HL-60 (cell line): ENCODE measurements around the gene TSC1.

ENCODE experiments used
- CTCF ChIP-seq: IDR thresholded peaks from one replicate; pipeline ENCODE4 v1.5.1; 2011; ENCODE audit warnings: low read length, control low read depth, inconsistent platforms; ENCODE audit not compliant: insufficient read depth
- GABPA ChIP-seq: IDR thresholded peaks from 2 replicates; pipeline ENCODE4 v1.6.1; 2012; ENCODE audit warnings: low read depth
- POLR2AphosphoS5 ChIP-seq: IDR thresholded peaks from 2 replicates; pipeline ENCODE4 v1.6.1; 2012; ENCODE audit warnings: low read depth
- SPI1 ChIP-seq: IDR thresholded peaks from 2 replicates; pipeline ENCODE4 v1.6.1; 2012; ENCODE audit warnings: low read depth, mild to moderate bottlenecking, borderline replicate concordance

- no peak for TF ChIP-seq CTCF
- TF ChIP-seq GABPA = no peak
- TF ChIP-seq POLR2AphosphoS5 = no peak
- TF ChIP-seq SPI1 = no peak
These were observed 71.0 kb downstream of the TSC1 start for GRCh38 chr9:132873403-132873802.
